IMR-90 (cell line): Measurements from ENCODE around the gene COPZ1. TPM values are rescaled to one million over a fixed set of nuclear protein-coding genes. Genes with fewer than 3 reads are reported as not detected.
"Not testable (repeated sequence)": the region's sequence is repeated elsewhere in the genome, so short reads cannot be mapped to it uniquely, and the experiment has no call there.

Experiments
- ATAC-seq: fragments of 200-7000 bp; cut with Tn5 transposase; 2 replicates; pipeline ENCODE4 v1.9.1; 2020; ENCODE audit warnings: low read depth, mild to moderate bottlenecking, moderate library complexity
- BruUV-seq: library from RNA; stranded (reverse); fragments of 400-500 nt; replicated peaks from 2 replicates; lab custom pipeline; 2021; lab: Mats Ljungman, UMichigan
- CTCF ChIA-PET: fragments of 300-600 bp; formaldehyde crosslinking; extraction: SDS; loops from one replicate; lab custom pipeline; 2021; ENCODE audit warnings: antibody characterized with exemption; lab: Yijun Ruan, JAX
- POLR2A ChIA-PET: fragments of 300-600 bp; sonication (Branson Sonifier 250); formaldehyde crosslinking; loops from one replicate; lab custom pipeline; 2022; ENCODE audit warnings: antibody characterized with exemption; ENCODE audit not compliant: unreplicated experiment; lab: Charles Lee
- DNase-seq: peaks from one replicate; pipeline ENCODE4 v3.0.0; 2013
- H2AFZ ChIP-seq: replicated peaks from 2 replicates; pipeline ENCODE3; 2013; ENCODE audit warnings: low read length, mild to moderate bottlenecking; ENCODE audit not compliant: poor library complexity
- H2AK5ac ChIP-seq: 2 replicates; pipeline ENCODE4 v1.6.1; 2013; ENCODE audit warnings: low read depth, low read length, inconsistent platforms
- H2AK9ac ChIP-seq: replicated peaks from 2 replicates; pipeline ENCODE3; 2013; ENCODE audit warnings: mild to moderate bottlenecking, low read depth, low read length, moderate library complexity; ENCODE audit not compliant: poor library complexity
- H2BK120ac ChIP-seq: 2 replicates; pipeline ENCODE4 v1.6.1; 2013; ENCODE audit warnings: low read depth, low read length, inconsistent platforms
- H2BK15ac ChIP-seq: 3 replicates; pipeline ENCODE4 v1.6.1; 2013; ENCODE audit warnings: low read depth, low read length, inconsistent platforms
- H2BK20ac ChIP-seq: 2 replicates; pipeline ENCODE4 v1.6.1; 2013; ENCODE audit warnings: low read depth, mild to moderate bottlenecking, inconsistent platforms, low read length, moderate library complexity
- H2BK5ac ChIP-seq: 2 replicates; pipeline ENCODE4 v1.6.1; 2013; ENCODE audit warnings: mild to moderate bottlenecking, low read depth, low read length, inconsistent platforms; ENCODE audit not compliant: poor library complexity, severe bottlenecking
- H3K14ac ChIP-seq: replicated peaks from 2 replicates; pipeline ENCODE4 v1.6.1; 2013; ENCODE audit warnings: low read depth, low read length, inconsistent platforms
- H3K18ac ChIP-seq: 2 replicates; pipeline ENCODE4 v1.6.1; 2013; ENCODE audit warnings: low read depth, low read length, control low read depth
- H3K23ac ChIP-seq: 2 replicates; pipeline ENCODE4 v1.6.1; 2013; ENCODE audit warnings: low read depth, low read length, inconsistent platforms
- H3K27ac ChIP-seq: 2 replicates; pipeline ENCODE4 v1.5.1; 2013; ENCODE audit warnings: mild to moderate bottlenecking, control low read depth, low read length; ENCODE audit not compliant: insufficient read depth
- H3K27me3 ChIP-seq: 2 replicates; pipeline ENCODE4 v1.6.1; 2013; ENCODE audit warnings: low read length; ENCODE audit not compliant: control insufficient read depth, insufficient read depth
- H3K36me3 ChIP-seq: 2 replicates; pipeline ENCODE4 v1.6.1; 2013; ENCODE audit warnings: low read length, mixed read lengths; ENCODE audit not compliant: control insufficient read depth, insufficient read depth
- H3K4ac ChIP-seq: 2 replicates; pipeline ENCODE4 v1.6.1; 2013; ENCODE audit warnings: low read depth, low read length, inconsistent platforms
- H3K4me1 ChIP-seq: 2 replicates; pipeline ENCODE4 v1.6.1; 2013; ENCODE audit warnings: low read length, mixed read lengths; ENCODE audit not compliant: control insufficient read depth, insufficient read depth
- H3K4me2 ChIP-seq: 2 replicates; pipeline ENCODE4 v1.6.1; 2013; ENCODE audit warnings: low read depth, mild to moderate bottlenecking, control low read depth, low read length, moderate library complexity
- H3K4me3 ChIP-seq: 2 replicates; pipeline ENCODE4 v1.5.1; 2013; ENCODE audit warnings: low read depth, mild to moderate bottlenecking, control low read depth, low read length, moderate library complexity; ENCODE audit not compliant: insufficient read depth
- H3K56ac ChIP-seq: 2 replicates; pipeline ENCODE4 v1.6.1; 2013; ENCODE audit warnings: low read length, inconsistent platforms; ENCODE audit not compliant: insufficient read depth; ENCODE audit errors: extremely low read depth
- H3K79me1 ChIP-seq, 2 experiments: 2 replicates each; pipeline ENCODE4 v1.6.1; 2013; ENCODE audit warnings: low read length in 2 of 2, inconsistent platforms in 1 of 2, low read depth in 1 of 2
- H3K9ac ChIP-seq: 2 replicates; pipeline ENCODE4 v1.6.1; 2013; ENCODE audit warnings: low read depth, low read length, control low read depth
- H3K9me1 ChIP-seq: 2 replicates; pipeline ENCODE4 v1.6.1; 2013; ENCODE audit warnings: low read length, inconsistent platforms; ENCODE audit not compliant: insufficient read depth
- H3K9me3 ChIP-seq: 2 replicates; pipeline ENCODE4 v1.6.1; 2013; ENCODE audit warnings: low read length; ENCODE audit not compliant: control insufficient read depth, insufficient read depth
- H4K20me1 ChIP-seq: 2 replicates; pipeline ENCODE4 v1.6.1; 2013; ENCODE audit warnings: low read length, inconsistent platforms; ENCODE audit not compliant: insufficient read depth
- H4K5ac ChIP-seq: 2 replicates; pipeline ENCODE4 v1.6.1; 2013; ENCODE audit warnings: mild to moderate bottlenecking, low read depth, low read length, control low read depth
- H4K8ac ChIP-seq, 2 experiments: 2 replicates each; pipeline ENCODE4 v1.6.1; 2013; ENCODE audit warnings: low read depth in 2 of 2, low read length in 2 of 2, control low read depth in 1 of 2, inconsistent platforms in 1 of 2
- H4K91ac ChIP-seq: 2 replicates; pipeline ENCODE4 v1.6.1; 2013; ENCODE audit warnings: low read depth, low read length, inconsistent platforms; ENCODE audit not compliant: insufficient read depth
- WGBS, 2 experiments: methylation state at CpG; one replicate each; pipeline versions ENCODE4 v1.1.5 to v1.1.7; 2013; ENCODE audit warnings: missing lambda C conversion rate in 2 of 2; ENCODE audit not compliant: insufficient read length in 1 of 2; ENCODE audit errors: extremely low coverage in 2 of 2; 5-methylcytosine and 5-hydroxymethylcytosine counted together
- dilution Hi-C: fragments of 300-500 bp; cut with HindIII; formaldehyde crosslinking; loops from one replicate; pipeline ENCODE4 v1.14.3; 2018; ENCODE audit warnings: low sequenced_read_pairs; ENCODE audit not compliant: unreplicated experiment
- in situ Hi-C: fragments of 300-500 bp; cut with MboI; formaldehyde crosslinking; loops from 3 replicates; pipeline ENCODE4 v1.14.3; 2019; ENCODE audit warnings: low sequenced_read_pairs, inconsistent platforms, mixed read lengths
- intact Hi-C: fragments of 100-400 bp; cut with micrococcal nuclease; formaldehyde crosslinking; loops from 2 replicates; pipeline ENCODE4 v1.10.0; 2022
- polyA plus RNA-seq, 3 experiments: library from polyadenylated mRNA; depleted of rRNA; stranded (reverse); fragments of >200 nt; gene quantifications; 2 replicates each; pipeline ENCODE4 v1.2.3, GENCODE V29; 2012; ENCODE audit warnings: low replicate concordance in 1 of 3
- total RNA-seq: library from RNA; depleted of rRNA; stranded (reverse); fragments of >200 nt; gene quantifications from 2 replicates; pipeline ENCODE4 v1.2.3, GENCODE V29; 2012

COPZ1 gene
- total and polyA plus RNA-seq, 2 of the 4 experiments (the other 2 are of a cell fraction), result 187 to 382 TPM

DNA sequence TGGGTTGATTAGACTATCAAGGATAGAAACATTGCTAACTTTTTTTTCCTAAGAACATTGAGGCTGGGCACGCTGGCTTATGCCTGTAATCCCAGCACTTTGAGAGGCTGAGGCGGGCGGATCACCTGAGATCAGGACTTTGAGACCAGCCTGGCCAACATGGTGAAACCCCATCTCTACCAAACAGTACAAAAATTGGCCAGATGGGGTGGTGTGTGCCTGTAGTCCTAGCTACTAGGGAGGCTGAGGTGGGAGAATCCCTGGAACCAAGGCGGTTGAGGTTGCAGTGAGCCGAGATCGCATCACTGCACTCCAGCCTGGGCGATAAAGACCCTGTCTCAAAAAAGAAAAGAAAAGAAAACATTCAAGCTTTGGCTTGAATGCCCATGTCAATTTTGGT is 12.6 kb upstream of the COPZ1 start:
- H3K36me3 ChIP-seq, H3K9me3 ChIP-seq, DNase-seq, H3K79me1 ChIP-seq, H3K56ac ChIP-seq, H3K27me3 ChIP-seq, H2AK9ac ChIP-seq, H2BK15ac ChIP-seq, H4K20me1 ChIP-seq, H3K4me1 ChIP-seq, dilution Hi-C loops, in situ Hi-C loops, ATAC-seq, intact Hi-C loops, H3K14ac ChIP-seq, H3K23ac ChIP-seq, H3K4me3 ChIP-seq, H3K4ac ChIP-seq, H4K91ac ChIP-seq, H2BK20ac ChIP-seq, H2AFZ ChIP-seq, H3K4me2 ChIP-seq, H3K9ac ChIP-seq, H2AK5ac ChIP-seq, H2BK5ac ChIP-seq, H3K18ac ChIP-seq, BruUV-seq, H3K9me1 ChIP-seq, H4K8ac ChIP-seq, H3K27ac ChIP-seq, H4K5ac ChIP-seq, H2BK120ac ChIP-seq: not testable (repeated sequence)
- CTCF ChIA-PET, result interaction anchor here (0.7 to 0.8 kb wide), 2 partner anchors 298 to 734 kb away, joined by 3 to 4 read pairs; no protein-coding TSS in a partner anchor
- 96% methylated on average over 4 of the region's 7 CpGs; no CpG with 5 or more reads in 1 of the 2 experiments for WGBS, 2 experiments
- POLR2A ChIA-PET, result interaction anchor here (0.7 kb wide), 1 partner anchor 19 kb away, joined by 3 read pairs; no protein-coding TSS in a partner anchor
